Stimulated activated CD4-positive, alpha-beta T cell treated with anti-CD3 and anti-CD28 coated beads, Interleukin-1b, Interleukin-23, amount 100 ng/mL, for 1 hour (primary cell): ENCODE data around the gene GCAT.
A peak's percentile ranks its signal among the peaks of the same experiment; 100 is the strongest.
"Not testable (repeated sequence)": the region's sequence is repeated elsewhere in the genome, so short reads cannot be mapped to it uniquely, and the experiment has no call there.

Experiments used
- DNase-seq, 2 donors: peaks; one replicate each; pipeline ENCODE4 v3.0.0-alpha.2; 2020; ENCODE audit warnings: low read depth in 2 of 2

GCAT gene

DNA sequence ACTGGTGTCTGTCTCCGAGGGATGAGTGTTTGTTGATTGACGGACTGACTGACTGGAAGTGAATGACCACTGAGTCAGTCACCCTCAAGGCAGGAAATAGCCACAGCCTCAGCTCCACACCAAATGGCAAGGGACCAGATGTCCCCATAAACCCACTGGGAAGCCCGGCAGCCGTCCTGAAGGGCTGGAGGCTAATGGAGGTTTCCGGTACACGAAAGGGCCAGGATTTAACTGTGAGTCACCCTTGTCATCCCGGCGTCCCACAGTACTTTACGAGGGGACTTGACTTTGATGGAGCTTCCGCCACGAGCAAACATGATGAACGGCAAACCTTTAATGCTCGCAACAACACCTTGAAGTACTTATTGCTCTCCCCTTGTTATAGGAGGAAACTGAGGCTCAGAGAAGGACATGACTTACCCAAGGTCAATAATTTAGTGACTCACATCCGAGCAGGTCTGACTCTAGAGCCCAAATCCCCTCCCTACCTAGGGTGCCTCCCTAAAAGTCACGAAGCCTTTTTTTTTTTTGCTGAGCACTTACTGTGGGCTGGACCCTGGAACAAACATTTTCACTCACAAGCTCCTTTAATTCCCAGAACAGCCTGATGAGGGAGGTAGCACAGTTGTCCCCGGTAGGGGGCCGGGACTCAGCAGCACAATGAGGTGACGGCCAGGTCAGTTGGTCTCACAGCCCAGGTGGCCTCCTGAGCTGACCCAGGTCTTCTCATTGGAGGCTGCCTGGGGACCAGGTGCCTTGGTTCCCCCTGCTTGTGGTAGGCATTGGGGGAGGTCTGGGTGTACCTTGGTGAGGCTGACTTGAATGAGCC, 25.2 kb upstream of the GCAT start:
- no peak for DNase-seq

DNA sequence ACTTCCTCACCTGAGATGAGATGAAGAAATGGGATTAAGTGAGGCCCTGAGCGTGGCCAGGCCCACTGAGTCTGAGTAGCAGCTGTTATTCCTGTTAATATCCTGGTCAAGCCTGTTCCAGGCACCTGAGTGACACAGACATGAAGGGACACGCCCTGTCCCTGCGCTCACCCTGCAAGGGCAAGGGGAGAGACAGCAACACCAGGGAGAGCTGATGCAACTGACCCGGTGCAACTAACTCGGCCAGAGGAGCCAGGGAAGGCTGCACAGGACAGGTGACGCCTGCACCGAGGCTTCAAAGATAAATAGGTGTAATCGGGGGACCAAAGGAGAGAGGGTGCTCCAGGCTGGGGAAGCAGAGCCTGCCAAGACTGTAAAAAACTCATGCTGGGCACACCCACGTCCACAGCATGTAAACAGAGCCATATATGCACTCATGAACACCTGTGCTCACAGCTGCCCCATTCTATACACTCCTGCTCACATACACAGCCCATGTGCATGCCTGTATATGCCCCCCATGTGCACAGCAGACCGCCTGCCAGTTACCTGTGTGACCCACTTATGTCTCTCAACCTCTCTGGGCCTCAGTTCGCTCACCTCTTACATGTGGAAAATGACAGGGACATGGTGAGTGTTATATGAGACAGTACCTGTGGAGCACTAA, 22.8 kb upstream of the GCAT start:
- no peak for DNase-seq

DNA sequence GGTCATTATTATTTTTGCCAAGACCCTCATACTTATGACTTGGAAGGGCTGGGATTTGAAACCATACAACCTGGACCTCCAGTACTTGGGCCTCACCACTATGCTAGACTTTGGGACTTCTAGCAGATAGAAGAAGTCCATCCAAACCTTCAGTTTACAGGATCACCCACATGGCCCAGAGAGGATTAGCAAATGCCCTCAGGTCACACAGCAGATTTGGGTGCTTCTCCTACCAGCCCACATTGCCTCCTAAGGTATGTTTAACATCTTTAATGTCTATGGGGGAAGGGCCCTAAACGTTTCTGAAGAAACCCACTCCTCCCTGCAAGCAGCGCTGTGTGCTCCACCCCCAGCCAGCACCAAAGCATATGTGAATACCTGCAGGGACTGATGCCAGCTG, 17.5 kb upstream of the GCAT start:
- DNase-seq = no peak

DNA sequence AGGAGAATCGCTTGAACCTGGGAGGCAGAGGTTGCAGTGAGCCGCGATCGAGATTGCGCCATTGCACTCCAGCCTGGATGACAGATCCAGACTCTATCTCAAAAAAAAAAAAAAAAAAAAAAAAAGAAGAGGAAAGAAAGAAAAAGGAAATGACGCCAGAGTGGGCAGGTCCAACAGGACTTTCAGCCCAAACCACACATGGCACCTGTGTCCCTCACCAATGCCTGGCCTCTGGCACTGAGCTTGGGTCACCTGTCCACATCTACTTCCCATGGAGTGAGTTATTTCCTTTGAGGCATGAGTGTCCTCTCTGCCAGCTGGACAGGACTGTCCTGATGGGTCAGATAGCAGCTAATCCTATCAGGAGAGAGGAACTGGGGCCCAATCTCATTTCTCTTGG, 15.2 kb upstream of the GCAT start:
- DNase-seq = no peak

DNA sequence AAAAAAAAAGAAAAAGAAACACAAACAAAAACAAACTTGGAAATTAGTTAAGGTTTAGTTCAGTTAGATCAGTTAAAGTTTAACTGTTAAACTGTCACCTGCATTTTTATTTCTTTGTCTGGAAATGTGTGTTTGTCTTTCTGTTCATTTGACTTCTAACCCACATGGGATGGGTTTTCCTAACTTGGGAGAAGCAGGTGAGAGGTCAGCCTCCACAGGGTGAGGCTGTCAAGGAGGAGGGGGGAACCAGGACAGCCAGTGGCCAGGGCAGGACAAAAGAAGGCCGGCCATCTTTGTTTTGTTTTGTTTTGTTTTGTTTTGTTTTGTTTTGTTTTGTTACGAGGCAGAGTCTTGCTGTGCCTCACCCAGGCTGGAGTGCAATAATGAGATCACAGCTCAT, 13.4 kb upstream of the GCAT start:
- DNase-seq = no peak

DNA sequence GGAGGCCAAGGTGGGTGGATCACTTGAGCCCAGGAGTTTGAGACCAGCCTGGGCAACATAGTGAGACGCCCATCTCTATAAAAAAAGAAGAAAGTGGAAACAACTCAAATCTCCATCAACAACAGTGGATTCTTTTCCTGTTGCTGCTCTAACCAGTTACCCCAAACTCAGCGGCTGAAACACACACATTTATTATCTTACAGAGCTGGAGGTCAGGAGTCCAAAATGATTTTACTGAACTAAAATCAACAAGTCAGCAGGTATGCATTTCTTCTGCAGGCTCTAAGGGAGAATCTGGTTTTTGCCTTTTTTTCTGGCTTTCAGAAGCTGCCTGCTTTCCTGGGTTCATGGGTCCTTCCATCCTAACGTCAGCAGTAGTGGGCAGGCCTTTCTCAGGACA, 11.7 kb upstream of the GCAT start:
- DNase-seq = no peak

DNA sequence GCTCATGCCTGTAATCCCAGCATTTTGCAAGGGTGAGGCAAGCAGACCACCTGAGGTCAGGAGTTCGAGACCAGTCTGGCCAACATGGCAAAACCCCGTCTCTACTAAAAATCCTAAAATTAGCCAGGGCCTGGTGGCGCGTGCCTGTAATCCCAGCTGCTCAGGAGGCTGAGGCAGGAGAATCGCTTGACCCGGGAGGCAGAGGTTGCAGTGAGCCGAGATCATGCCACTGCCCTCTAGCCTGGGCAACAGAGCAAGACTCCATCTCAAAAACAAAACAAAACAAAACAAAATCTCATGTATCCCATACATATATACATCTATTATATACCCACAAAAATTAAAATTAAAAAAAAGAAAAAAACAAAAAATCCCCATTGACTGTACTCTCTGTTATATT, 10.5 kb upstream of the GCAT start:
- not testable (repeated sequence) for DNase-seq

DNA sequence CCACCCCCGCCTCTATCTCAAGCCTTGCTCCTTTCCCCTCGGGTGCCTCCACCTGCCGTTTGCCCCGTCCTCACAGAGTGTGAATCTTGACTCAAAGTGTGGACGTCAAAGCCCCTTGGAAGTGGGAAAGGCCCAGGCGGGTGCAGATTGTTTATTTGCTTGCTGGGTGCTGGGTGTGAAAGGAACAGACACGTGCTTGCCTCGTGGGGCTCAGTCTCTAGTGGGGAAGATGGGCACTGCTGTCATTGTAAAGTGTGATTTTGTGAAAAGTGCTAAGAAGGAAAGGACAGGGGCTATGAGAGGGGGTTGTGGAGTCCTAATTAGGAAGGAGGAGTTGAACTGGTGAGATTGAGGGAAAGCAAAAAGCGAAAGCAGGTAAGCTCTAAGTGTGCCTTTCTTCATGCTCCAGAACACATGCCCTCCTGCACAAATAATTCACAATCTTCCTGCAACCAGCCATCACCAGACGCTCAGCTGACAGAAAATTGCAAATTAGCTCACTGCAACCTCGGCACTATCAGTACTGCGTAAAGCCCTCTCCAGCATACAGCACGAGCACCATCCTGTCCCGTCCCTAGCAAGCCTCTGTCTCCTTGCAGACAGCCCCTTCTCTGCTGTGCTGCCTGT, 9.7 kb upstream of the GCAT start:
- no peak for DNase-seq

DNA sequence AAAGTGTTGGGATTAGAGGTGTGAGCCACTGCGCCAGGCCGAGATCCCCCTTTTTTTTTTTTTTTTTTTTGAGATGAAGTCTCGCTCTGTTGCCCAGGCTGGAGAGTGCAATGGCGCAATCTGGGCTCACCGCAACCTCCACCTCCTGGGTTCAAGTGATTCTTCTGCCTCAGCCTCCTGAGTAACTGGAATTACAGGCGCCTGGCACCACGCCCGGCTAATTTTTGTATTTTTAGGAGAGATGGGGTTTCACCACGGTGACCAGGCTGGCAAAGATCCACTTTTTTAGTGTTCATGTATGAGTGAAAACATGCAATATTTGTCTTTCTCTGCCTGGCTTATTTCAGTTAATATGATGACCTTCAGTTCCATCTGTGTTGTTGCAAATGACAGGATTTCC, 7.8 kb upstream of the GCAT start:
- not testable (repeated sequence) for DNase-seq

DNA sequence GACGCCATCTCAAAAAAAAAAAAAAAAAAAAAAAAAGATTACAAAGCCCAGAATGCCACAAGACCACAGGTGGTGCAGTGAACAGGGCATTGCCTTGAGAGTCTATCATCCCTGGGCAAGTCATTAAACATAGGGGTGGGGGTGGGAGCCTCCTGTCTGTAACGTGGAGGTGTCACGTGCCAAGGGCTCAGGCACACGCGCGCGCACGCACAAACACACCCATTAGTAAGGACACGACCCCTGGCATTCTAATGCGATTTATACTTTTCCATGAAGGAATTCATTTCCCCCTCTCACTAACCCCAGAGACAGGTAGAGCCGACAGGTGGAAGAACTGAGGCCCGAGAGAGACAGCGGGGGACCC, 5.8 kb upstream of the GCAT start:
- DNase-seq = no peak

DNA sequence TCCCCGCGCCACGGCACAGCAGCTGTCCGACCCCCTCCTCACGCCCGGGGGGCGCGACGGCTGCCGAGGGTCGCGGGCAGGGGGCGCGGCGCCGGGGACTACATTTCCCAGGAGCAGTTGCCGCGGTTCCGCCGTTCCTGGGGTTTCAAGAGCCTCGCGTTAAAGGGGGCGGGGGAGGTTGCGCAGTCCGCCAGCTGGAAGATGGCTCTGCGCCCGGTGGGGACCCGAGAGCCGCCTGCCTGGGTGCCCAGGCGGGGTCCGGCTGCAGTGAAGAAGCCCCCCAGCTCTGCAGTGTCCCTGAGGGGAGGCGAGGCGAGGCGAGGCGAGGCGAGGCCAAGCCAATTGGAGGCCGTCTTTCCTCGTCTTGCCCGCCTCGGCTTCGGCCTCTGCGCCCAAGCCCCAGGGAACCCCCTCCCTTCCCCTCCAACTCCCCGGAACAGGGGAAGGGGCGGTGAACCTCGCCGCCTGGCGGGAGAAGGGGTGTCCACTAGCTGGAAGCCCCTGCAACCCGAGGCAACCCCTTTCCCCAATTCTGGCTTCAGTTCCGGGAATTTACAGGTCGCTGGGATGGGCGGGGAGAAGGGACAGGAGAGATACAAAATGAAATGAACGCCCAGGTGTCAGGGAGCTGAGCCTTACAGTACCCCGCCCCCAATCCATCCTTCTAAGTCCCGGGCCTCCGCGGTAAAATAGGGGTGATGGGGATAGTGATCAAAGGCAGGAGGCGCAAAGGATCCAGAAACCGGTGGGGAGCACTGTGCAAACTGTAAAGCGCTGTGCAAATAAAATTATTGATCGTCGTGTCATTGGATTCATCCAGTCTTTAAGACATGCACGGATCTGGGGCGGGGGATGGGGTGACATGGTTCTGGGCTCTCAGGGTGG, 5.2 kb upstream of the GCAT start:
- DNase-seq = no peak

DNA sequence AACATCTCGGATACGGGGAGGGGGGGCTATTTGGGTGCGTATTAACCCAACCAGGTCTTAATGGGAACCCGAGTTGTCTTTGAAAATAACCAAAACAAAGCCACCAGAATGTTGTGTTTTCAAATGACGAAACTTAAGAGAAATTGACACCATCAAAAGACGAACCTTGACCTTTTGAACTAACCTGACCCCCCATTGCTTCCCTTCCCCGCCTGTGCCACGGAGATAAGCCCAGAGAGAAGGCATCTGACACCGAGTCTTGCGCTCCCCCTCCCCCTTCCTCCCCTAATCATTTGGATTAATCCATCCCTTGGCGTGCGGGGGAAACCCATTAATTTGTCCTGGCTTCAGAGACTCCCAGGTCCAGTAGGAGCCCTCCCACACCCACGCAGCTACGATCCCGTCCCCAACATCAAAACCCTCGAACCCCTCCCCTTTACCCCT, 4.5 kb upstream of the GCAT start:
- DNase-seq = no peak

DNA sequence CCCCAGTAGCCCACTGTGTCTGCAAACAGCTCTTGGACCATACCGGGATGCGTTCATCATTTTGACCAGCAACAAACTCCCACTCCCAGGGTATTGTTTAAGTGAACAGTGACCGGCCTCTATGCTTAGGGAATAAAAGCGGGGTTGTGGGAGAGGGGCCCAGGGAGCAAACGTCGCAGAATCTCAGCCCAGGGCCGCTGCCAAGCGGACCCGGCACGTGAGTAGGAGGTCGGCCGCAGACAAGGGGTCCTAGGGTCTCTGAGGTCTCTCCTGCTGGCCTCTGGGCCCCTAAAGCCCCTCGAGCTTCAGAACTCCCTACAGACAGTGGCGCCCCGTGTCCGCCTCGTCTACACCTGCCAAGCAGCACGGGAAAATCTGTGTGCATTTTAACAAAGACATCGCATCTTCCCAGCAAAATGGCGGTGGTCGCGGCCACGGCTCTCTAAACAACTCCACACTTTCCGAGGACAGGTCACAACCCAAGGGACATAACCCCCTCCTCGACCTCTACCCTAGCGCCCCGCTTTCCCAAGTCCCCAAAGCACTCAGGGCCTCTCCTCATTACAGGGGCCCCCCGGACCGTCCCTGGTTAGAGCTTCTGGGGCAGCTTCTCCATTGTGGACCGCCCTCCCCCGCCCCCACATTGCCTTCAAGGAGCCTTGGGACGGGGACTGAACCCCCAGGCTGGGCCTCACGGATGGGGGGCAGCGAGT, 3.9 kb upstream of the GCAT start:
- DNase-seq = no peak

DNA sequence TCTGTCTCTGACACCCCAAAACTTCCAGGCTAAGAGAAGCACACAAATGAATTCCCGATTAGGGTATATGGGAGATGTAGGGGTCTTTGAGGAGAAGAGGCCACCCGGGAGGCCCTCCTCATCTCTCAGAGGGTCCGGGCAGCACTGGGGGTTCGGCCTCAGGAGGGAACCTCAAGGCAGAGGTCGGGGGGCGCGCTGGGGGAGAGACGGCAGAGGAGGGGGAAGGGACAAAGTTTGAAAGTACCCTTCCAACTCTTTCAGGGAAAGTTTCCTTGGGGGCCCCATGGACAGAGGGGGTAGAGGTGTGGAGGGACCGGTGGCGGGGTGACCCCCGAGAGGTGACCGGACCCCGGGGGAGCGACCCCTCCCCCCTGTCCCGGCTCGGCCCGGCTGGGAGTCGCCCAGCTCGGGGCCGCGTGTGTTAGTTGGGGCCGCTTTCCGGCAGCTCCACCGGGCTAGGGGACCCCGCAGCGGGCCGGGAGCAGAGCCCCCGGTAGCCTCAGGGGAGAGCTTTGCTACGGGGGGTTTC, 3.3 kb upstream of the GCAT start:
- no peak for DNase-seq

DNA sequence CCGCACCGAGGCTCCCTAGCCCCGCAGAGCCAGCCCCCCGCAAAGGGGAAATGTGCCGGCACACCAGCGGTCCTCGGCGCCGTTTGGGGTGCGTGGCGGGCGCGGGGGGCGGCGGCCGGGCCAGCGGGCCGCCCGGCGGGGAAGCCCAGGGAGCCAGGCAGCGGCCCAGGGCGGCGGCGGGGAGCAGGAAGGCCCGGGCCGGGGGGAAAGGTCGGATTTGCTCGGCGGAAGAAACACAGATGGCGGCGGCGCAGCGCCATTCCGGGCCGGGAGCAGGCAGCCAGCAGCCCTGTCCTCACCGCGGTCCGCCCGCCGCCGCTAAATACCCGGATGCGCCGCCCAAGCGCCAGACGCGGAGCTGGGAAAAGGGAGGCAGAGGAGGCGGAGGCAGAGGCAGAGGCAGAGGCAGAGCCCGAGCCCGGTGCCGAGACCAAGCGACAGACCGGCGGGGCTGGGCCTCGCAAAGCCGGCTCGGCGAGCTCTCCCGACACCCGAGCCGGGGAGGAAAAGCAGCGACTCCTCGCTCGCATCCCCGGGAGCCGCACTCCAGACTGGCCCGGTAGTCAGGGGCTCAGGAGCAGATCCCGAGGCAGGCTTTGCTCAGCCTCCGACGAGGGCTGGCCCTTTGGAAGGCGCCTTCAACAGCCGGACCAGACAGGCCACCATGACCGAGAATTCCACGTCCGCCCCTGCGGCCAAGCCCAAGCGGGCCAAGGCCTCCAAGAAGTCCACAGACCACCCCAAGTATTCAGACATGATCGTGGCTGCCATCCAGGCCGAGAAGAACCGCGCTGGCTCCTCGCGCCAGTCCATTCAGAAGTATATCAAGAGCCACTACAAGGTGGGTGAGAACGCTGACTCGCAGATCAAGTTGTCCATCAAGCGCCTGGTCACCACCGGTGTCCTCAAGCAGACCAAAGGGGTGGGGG, 2.6 kb upstream of the GCAT start:
- DNase-seq = peak; percentile 14 to 56

DNA sequence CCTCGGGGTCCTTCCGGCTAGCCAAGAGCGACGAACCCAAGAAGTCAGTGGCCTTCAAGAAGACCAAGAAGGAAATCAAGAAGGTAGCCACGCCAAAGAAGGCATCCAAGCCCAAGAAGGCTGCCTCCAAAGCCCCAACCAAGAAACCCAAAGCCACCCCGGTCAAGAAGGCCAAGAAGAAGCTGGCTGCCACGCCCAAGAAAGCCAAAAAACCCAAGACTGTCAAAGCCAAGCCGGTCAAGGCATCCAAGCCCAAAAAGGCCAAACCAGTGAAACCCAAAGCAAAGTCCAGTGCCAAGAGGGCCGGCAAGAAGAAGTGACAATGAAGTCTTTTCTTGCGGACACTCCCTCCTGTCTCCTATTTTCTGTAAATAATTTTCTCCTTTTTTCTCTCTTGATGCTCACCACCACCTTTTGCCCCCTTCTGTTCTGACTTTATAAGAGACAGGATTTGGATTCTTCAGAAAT, 1.9 kb upstream of the GCAT start:
- no peak for DNase-seq

DNA sequence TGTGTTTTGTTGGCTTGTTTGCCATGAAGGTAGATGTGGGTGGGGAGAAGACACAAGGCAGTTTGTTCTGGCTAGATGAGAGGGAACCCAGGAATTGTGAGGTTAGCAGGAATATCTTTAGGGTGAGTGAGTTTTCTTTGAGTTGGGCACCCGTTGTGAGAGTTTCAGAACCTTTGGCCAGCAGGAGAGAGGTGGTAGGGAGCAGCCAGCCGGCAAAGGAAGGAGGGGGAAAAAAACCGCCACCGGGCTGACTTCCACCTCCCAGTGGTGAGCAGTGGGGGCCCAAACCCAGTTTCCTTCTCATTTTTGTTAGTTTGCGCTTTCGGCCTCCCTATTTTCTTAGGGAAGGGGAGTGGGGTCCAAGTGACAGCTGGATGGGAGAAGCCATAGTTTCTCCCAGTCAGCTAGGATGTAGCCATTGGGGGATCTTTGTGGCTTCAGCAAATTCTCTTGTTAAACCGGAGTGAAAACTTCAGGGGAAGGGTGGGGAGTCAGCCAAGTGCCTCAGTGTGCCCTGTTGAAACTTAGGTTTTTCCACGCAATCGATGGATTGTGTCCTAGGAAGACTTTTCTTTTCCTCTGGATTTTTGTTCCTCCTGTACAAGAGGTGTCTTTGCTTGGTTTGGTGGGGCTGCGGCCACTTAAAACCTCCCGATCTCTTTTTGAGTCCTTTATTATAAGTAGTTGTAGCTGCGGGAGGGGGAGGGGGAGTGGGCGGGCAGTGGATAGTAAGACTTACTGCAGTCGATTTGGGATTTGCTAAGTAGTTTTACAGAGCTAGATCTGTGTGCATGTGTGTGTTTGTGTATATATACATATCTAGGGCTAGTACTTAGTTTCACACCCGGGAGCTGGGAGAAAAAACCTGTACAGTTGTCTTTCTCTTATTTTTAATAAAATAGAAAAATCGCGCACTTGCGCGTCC, 1.1 kb upstream of the GCAT start:
- DNase-seq = no peak

DNA sequence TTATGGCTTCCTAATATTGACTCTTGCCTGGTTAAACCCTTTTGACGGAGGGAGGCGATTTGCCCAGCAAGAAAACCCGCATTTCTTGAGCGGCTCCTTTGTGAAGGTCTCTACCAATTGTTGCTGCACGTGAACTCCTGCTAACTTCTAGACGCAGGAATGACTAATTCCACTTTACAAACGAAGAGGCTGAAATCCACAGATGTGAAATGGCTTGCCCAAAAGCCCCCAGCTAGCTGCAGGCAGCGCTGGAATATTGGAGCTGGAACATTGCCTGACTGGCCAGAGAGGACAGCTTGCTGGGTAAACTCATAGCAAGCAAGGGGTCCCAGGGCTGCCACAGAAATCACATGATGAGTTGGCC, 542 bp downstream of the GCAT start:
- DNase-seq = no peak
